Keratinocyte (primary cell): Measurements from ENCODE around the gene DTNB.

ENCODE experiments used
- EZH2 ChIP-seq: IDR thresholded peaks from one replicate; pipeline ENCODE4 v1.6.1; 2012; ENCODE audit warnings: inconsistent platforms, mild to moderate bottlenecking, low read length, moderate library complexity
- TF ChIP-seq, protein P1 (sequence below), 3 experiments: IDR thresholded peaks in 1 of 3; conservative IDR thresholded peaks in 1 of 3; optimal IDR thresholded peaks in 1 of 3; 2 replicates in 2 of 3; 3 replicates in 1 of 3; pipeline versions ENCODE3 to v1.5.1; 2011; ENCODE audit warnings: low read length in 3 of 3, mild to moderate bottlenecking in 3 of 3, moderate library complexity in 2 of 3, control low read depth in 1 of 3, inconsistent platforms in 1 of 3; ENCODE audit not compliant: insufficient read depth in 2 of 3; ENCODE audit errors: extremely low read depth in 1 of 3

DNA sequence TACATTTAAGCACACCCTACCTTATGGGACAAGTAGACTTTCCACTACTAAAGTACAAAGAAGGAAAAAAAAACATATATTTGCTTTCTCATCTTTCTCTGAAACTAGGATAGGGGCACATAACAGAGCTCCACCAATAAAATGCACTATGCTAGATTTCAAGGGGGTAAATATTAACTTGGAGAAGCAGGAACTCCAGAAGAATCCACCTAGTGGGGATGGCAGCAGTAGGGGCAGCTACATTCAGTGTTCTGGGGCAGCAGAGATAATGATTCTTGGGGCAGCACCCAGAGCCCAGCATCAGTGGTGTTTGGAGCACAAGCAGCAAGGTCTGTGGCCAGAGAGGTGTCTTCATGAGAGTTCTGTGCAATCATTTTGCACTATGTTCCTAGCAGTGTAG lies 64.7 kb downstream of the DTNB start:
- no peak for TF ChIP-seq EZH2
- TF ChIP-seq, protein P1, sequence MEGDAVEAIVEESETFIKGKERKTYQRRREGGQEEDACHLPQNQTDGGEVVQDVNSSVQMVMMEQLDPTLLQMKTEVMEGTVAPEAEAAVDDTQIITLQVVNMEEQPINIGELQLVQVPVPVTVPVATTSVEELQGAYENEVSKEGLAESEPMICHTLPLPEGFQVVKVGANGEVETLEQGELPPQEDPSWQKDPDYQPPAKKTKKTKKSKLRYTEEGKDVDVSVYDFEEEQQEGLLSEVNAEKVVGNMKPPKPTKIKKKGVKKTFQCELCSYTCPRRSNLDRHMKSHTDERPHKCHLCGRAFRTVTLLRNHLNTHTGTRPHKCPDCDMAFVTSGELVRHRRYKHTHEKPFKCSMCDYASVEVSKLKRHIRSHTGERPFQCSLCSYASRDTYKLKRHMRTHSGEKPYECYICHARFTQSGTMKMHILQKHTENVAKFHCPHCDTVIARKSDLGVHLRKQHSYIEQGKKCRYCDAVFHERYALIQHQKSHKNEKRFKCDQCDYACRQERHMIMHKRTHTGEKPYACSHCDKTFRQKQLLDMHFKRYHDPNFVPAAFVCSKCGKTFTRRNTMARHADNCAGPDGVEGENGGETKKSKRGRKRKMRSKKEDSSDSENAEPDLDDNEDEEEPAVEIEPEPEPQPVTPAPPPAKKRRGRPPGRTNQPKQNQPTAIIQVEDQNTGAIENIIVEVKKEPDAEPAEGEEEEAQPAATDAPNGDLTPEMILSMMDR (optimal IDR thresholded peaks at IDR 0.05 in 1 of 3, IDR thresholded peaks at IDR 0.05 in 1 of 3, conservative IDR thresholded peaks at IDR 0.05 in 1 of 3; ENCODE audit: extremely low read depth in 1 of 3, insufficient read depth in 2 of 3, low read length in 3 of 3), result no peak
